ENCODE measurements around the gene ANO2.

The ANO2 gene

GRCh38 chr12:5908251-5908650 is 36.8 kb downstream of the ANO2 start:
- no peaks in the 10 kb centered on the region for H3K36me3 ChIP-seq (ENCODE audit: control insufficient read depth, insufficient read depth, low read length)
- WGBS, 2 experiments: 94 to 96% methylated on average over 7 of the region's 7 CpGs

GRCh38 chr12:5907807-5908206 is 37.3 kb downstream of the ANO2 start:
- Histone ChIP-seq H3K4me3 (ENCODE audit: insufficient read depth, low read depth, low read length) (no peak overlapping the region), H3K36me3 (ENCODE audit: control insufficient read depth, insufficient read depth, low read length) (no peaks in the 10 kb centered on the region), H3K4me1 (ENCODE audit: control insufficient read depth, insufficient read depth, low read length) (no peaks in the 10 kb centered on the region), H3K27ac (ENCODE audit: insufficient read depth, low read depth, low read length, poor library complexity, severe bottlenecking) (no peak overlapping the region), H3K27me3 (ENCODE audit: control insufficient read depth, insufficient read depth, low read length, poor library complexity, severe bottlenecking) (no peaks in the 10 kb centered on the region), H3K9me3 (ENCODE audit: control insufficient read depth, low read length) (no peaks in the 10 kb centered on the region)
- WGBS, 2 experiments: 85 to 88% methylated on average over 10 of the region's 10 CpGs

More at GRCh38 chr12:5908251-5908650, 36.8 kb downstream of the ANO2 start:
- H3K9me3 ChIP-seq (ENCODE audit: control insufficient read depth, low read length): no peaks in the 10 kb centered on the region
- H3K4me1 ChIP-seq (ENCODE audit: control insufficient read depth, insufficient read depth, low read length): no peaks in the 10 kb centered on the region
- H3K27me3 ChIP-seq (ENCODE audit: control insufficient read depth, insufficient read depth, low read length, poor library complexity, severe bottlenecking): no peaks in the 10 kb centered on the region
- H3K4me3 ChIP-seq (ENCODE audit: insufficient read depth, low read depth, low read length): no peak overlapping the region
- no peak overlapping the region for H3K27ac ChIP-seq (ENCODE audit: insufficient read depth, low read depth, low read length, poor library complexity, severe bottlenecking)

- Histone ChIP-seq H3K4me3 (ENCODE audit: insufficient read depth, low read depth, low read length) (no peak overlapping the region), H3K27me3 (ENCODE audit: control insufficient read depth, insufficient read depth, low read length, poor library complexity, severe bottlenecking) (no peaks in the 10 kb centered on the region), H3K27ac (ENCODE audit: insufficient read depth, low read depth, low read length, poor library complexity, severe bottlenecking) (no peak overlapping the region), H3K9me3 (ENCODE audit: control insufficient read depth, low read length) (no peaks in the 10 kb centered on the region), H3K36me3 (ENCODE audit: control insufficient read depth, insufficient read depth, low read length) (no peaks in the 10 kb centered on the region), H3K4me1 (ENCODE audit: control insufficient read depth, insufficient read depth, low read length) (no peaks in the 10 kb centered on the region)
- WGBS, 2 experiments: 95 to 98% methylated on average over 4 of the region's 4 CpGs
Observed at GRCh38 chr12:5905757-5906156, 39.3 kb downstream of the ANO2 start.

DNA sequence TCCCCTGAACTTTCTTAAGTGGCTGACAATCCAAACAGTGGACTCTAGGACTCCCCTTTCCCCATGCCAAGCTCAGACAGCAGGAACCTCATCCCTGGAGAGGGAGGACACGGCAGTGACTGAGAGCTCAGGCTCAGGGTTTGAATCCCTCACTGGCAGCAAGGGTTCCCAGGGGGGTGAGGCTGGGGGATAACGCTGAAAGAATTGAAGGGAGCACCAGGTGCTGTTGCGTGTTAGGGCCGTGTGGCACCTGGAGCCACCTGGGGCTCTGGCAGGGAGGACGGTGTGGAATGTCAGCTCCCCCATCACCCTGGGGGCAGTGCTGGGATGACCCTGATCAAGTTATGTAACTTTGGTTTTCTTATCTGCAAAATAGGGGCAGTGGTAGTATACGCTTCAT is 40.1 kb downstream of the ANO2 start:
- no peak overlapping the region for H3K4me3 ChIP-seq (ENCODE audit: insufficient read depth, low read depth, low read length)
- H3K9me3 ChIP-seq (ENCODE audit: control insufficient read depth, low read length): no peaks in the 10 kb centered on the region
- no peaks in the 10 kb centered on the region for H3K27me3 ChIP-seq (ENCODE audit: control insufficient read depth, insufficient read depth, low read length, poor library complexity, severe bottlenecking)
- H3K27ac ChIP-seq (ENCODE audit: insufficient read depth, low read depth, low read length, poor library complexity, severe bottlenecking): no peak overlapping the region
- H3K36me3 ChIP-seq (ENCODE audit: control insufficient read depth, insufficient read depth, low read length): no peaks in the 10 kb centered on the region
- H3K4me1 ChIP-seq (ENCODE audit: control insufficient read depth, insufficient read depth, low read length): no peaks in the 10 kb centered on the region
- 86 to 89% methylated on average over 5 to 6 of the region's 6 CpGs for WGBS, 2 experiments

GRCh38 chr12:5904441-5904840 is 40.6 kb downstream of the ANO2 start:
- no peaks in the 10 kb centered on the region for H3K27me3 ChIP-seq (ENCODE audit: control insufficient read depth, insufficient read depth, low read length, poor library complexity, severe bottlenecking)
- no peaks in the 10 kb centered on the region for H3K9me3 ChIP-seq (ENCODE audit: control insufficient read depth, low read length)
- H3K27ac ChIP-seq (ENCODE audit: insufficient read depth, low read depth, low read length, poor library complexity, severe bottlenecking): no peak overlapping the region
- H3K4me1 ChIP-seq (ENCODE audit: control insufficient read depth, insufficient read depth, low read length): no peaks in the 10 kb centered on the region
- no peaks in the 10 kb centered on the region for H3K36me3 ChIP-seq (ENCODE audit: control insufficient read depth, insufficient read depth, low read length)
- WGBS, 2 experiments: 89% methylated on average over 11 of the region's 11 CpGs
- H3K4me3 ChIP-seq (ENCODE audit: insufficient read depth, low read depth, low read length): no peak overlapping the region

DNA sequence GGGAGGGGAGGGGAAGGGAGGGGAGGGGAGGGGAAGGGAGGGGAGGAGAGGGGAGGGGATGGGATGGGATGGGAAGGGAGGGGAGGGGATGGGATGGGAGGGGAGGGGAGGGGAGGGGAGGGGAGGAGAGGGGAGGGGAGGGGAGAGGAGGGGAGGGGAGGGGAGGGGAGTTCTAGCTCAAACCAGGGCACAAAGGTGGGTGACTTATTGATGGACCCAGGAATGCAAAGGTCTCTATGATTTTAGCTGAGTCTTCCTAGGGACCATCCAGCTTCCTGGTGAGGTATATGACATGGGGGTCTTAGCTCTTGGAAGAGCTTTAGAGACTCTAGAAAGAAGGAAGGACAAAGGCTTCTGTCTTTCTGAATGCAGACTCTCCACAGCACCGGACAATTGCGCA is 42.3 kb downstream of the ANO2 start:
- Histone ChIP-seq H3K36me3 (ENCODE audit: control insufficient read depth, insufficient read depth, low read length) (no peaks in the 10 kb centered on the region), H3K4me1 (ENCODE audit: control insufficient read depth, insufficient read depth, low read length) (no peaks in the 10 kb centered on the region), H3K27ac (ENCODE audit: insufficient read depth, low read depth, low read length, poor library complexity, severe bottlenecking) (no peak overlapping the region), H3K27me3 (ENCODE audit: control insufficient read depth, insufficient read depth, low read length, poor library complexity, severe bottlenecking) (no peaks in the 10 kb centered on the region), H3K4me3 (ENCODE audit: insufficient read depth, low read depth, low read length) (no peak overlapping the region), H3K9me3 (ENCODE audit: control insufficient read depth, low read length) (no peaks in the 10 kb centered on the region)
- WGBS, 2 experiments: 99 to 100% methylated on average over 2 of the region's 2 CpGs

DNA sequence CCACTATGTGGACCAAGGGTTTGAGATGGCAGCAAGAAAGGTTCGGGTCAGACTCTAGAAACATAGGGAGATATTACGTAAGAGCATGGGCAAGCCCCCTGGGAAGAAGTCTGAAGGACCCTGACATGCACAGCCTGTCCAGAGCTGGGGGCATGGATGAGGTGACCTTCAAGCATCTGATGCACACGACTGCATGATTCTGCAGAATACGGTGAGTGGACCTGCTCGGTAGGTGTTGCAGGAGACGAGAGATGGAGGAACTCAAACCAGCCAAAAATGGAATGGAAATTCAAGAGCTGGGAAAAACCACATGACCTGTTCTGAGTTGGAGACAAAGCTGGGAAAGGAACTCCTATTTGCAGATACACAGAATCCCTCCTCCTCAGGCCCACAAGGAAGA is 43.6 kb downstream of the ANO2 start:
- no peaks in the 10 kb centered on the region for H3K4me1 ChIP-seq (ENCODE audit: control insufficient read depth, insufficient read depth, low read length)
- H3K27me3 ChIP-seq (ENCODE audit: control insufficient read depth, insufficient read depth, low read length, poor library complexity, severe bottlenecking): no peaks in the 10 kb centered on the region
- no peaks in the 10 kb centered on the region for H3K36me3 ChIP-seq (ENCODE audit: control insufficient read depth, insufficient read depth, low read length)
- no peaks in the 10 kb centered on the region for H3K9me3 ChIP-seq (ENCODE audit: control insufficient read depth, low read length)
- H3K4me3 ChIP-seq (ENCODE audit: insufficient read depth, low read depth, low read length): no peak overlapping the region
- WGBS, 2 experiments: 91 to 95% methylated on average over 6 of the region's 6 CpGs
- H3K27ac ChIP-seq (ENCODE audit: insufficient read depth, low read depth, low read length, poor library complexity, severe bottlenecking): no peak overlapping the region

GRCh38 chr12:5900533-5901205 is 44.4 kb downstream of the ANO2 start:
- 72% methylated on average over 15 of the region's 15 CpGs for WGBS, 2 experiments
- no peaks in the 10 kb centered on the region for H3K27me3 ChIP-seq (ENCODE audit: control insufficient read depth, insufficient read depth, low read length, poor library complexity, severe bottlenecking)
- H3K27ac ChIP-seq (ENCODE audit: insufficient read depth, low read depth, low read length, poor library complexity, severe bottlenecking): no peak overlapping the region
- no peaks in the 10 kb centered on the region for H3K4me1 ChIP-seq (ENCODE audit: control insufficient read depth, insufficient read depth, low read length)
- H3K4me3 ChIP-seq (ENCODE audit: insufficient read depth, low read depth, low read length): no peak overlapping the region
- no peaks in the 10 kb centered on the region for H3K9me3 ChIP-seq (ENCODE audit: control insufficient read depth, low read length)
- no peaks in the 10 kb centered on the region for H3K36me3 ChIP-seq (ENCODE audit: control insufficient read depth, insufficient read depth, low read length)

GRCh38 chr12:5900076-5900475 is 45.0 kb downstream of the ANO2 start:
- Histone ChIP-seq H3K27ac (ENCODE audit: insufficient read depth, low read depth, low read length, poor library complexity, severe bottlenecking) (no peak overlapping the region), H3K9me3 (ENCODE audit: control insufficient read depth, low read length) (no peaks in the 10 kb centered on the region), H3K4me1 (ENCODE audit: control insufficient read depth, insufficient read depth, low read length) (no peaks in the 10 kb centered on the region), H3K36me3 (ENCODE audit: control insufficient read depth, insufficient read depth, low read length) (no peaks in the 10 kb centered on the region), H3K27me3 (ENCODE audit: control insufficient read depth, insufficient read depth, low read length, poor library complexity, severe bottlenecking) (no peaks in the 10 kb centered on the region), H3K4me3 (ENCODE audit: insufficient read depth, low read depth, low read length) (no peak overlapping the region)
- 79 to 91% methylated on average over 4 of the region's 4 CpGs for WGBS, 2 experiments

DNA sequence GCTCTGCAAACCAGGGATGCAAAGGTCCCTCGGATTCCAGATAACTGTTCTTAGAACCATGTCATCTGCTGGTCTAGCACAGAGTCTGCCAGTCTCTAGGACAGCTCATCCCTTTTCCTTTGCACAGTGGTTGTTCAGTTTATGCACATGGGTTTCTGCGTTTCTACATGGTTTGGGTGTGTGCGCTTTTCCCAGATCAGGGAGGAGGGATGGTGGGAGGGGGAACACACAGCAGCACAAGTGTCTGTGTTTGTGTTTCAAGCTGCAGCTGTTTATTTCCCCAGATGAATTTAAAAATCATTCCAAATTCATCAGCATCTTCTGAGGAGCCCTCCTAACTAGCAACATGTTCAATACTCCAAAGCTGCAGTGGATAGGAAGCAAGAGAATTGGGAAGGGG is 45.4 kb downstream of the ANO2 start:
- Histone ChIP-seq H3K27me3 (ENCODE audit: control insufficient read depth, insufficient read depth, low read length, poor library complexity, severe bottlenecking) (no peaks in the 10 kb centered on the region), H3K4me1 (ENCODE audit: control insufficient read depth, insufficient read depth, low read length) (no peaks in the 10 kb centered on the region), H3K4me3 (ENCODE audit: insufficient read depth, low read depth, low read length) (no peak overlapping the region), H3K27ac (ENCODE audit: insufficient read depth, low read depth, low read length, poor library complexity, severe bottlenecking) (no peak overlapping the region), H3K9me3 (ENCODE audit: control insufficient read depth, low read length) (no peaks in the 10 kb centered on the region), H3K36me3 (ENCODE audit: control insufficient read depth, insufficient read depth, low read length) (no peaks in the 10 kb centered on the region)
- 97 to 98% methylated on average over 3 of the region's 3 CpGs for WGBS, 2 experiments

GRCh38 chr12:5898874-5899273 is 46.2 kb downstream of the ANO2 start:
- H3K27me3 ChIP-seq (ENCODE audit: control insufficient read depth, insufficient read depth, low read length, poor library complexity, severe bottlenecking): no peaks in the 10 kb centered on the region
- H3K27ac ChIP-seq (ENCODE audit: insufficient read depth, low read depth, low read length, poor library complexity, severe bottlenecking): no peak overlapping the region
- no peaks in the 10 kb centered on the region for H3K9me3 ChIP-seq (ENCODE audit: control insufficient read depth, low read length)
- WGBS, 2 experiments: 70 to 75% methylated on average over 3 of the region's 3 CpGs
- H3K4me3 ChIP-seq (ENCODE audit: insufficient read depth, low read depth, low read length): no peak overlapping the region
- H3K4me1 ChIP-seq (ENCODE audit: control insufficient read depth, insufficient read depth, low read length): no peaks in the 10 kb centered on the region
- H3K36me3 ChIP-seq (ENCODE audit: control insufficient read depth, insufficient read depth, low read length): no peaks in the 10 kb centered on the region
